Measurements from ENCODE around the gene TAGLN. TPM values are rescaled to one million over a fixed set of nuclear protein-coding genes. Genes with fewer than 3 reads are reported as not detected.

Gene TAGLN
- total and polyA plus RNA-seq, 10 donors = 117 to 1,088 (median 350) TPM

DNA sequence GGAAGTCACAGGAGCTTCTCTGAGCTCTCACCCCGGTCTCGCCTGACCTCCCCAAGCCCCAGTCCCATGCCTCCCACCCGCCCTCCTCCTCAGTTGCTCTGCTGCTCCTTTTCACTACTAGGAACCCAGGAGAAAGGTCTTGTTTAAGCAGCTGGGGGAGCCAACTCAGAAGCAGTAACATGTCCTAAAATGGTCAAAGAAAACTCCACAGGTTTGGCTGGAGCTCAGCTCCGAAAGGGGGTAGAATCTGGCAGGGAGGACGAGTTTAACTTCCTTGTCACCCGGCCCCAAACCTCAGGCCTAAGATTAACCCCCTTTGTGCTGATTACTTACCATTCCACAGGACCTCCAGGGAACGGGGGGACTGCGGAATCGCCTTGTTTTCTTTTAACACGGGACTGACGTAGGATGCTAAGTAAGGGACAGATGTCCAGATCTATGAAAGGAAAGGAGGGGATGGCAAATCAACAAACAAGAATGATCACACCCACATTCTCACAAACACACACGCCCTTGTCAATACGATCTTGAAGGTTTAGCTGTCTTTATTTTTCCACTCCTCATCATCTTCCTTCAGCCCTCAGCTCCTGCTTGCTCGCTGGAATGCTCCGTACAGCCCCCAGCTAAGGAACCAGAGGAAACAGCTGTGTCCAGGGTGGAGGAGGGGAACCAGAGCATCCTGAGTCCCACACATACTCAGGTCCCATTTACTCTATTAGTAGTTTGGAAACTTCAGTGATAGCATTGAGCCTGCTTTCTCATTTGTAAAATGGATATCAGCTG is 19.2 kb downstream of the TAGLN start:
- TF ChIP-seq POLR2A (IDR thresholded peaks at IDR 0.05) (no peak), POLR2AphosphoS5 (IDR thresholded peaks at IDR 0.05) (peak in 1 of 3 donors; percentile 39), CTCF (IDR thresholded peaks at IDR 0.05 in 8 of 11, conservative IDR thresholded peaks at IDR 0.05 in 3 of 11) (no peak)
- intact Hi-C loops (cut with DNase I; ENCODE audit: low total_unique reads) = no loop called here

DNA sequence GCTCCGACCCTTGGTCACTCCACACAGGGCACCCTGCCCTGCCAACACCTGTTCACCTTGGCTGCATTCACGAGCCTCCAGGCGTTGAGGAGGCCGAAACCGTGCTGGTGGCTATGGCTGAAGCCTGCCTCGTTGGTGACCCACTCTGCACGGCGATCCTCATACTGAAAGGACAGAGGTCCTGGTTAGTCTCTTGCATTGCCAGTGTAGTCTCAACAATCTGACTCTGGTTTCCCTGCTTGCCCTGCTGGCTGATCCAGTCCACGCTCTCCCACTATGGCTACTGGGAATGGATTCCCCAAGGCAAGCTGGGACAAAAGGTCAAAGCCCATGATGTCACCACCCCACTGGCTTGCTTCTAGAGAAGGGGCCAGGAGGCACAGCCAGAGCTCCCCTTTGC is 19.8 kb downstream of the TAGLN start:
- Histone ChIP-seq H3K36me3 (peaks cover 2 to 100% (median 93%) of the 10 kb centered on the region in 6 donors), H3K9me3 (no peaks in the 10 kb centered on the region), H3K4me1 (peaks cover 0 to 69% (median 21%) of the 10 kb centered on the region in 6 donors), H3K27ac (peak overlapping the region in 7 of 8 donors; percentile 12 to 78 (median 72)), H3K4me3 (no peak overlapping the region), H3K27me3 (replicated peaks in 1 of 7) (no peaks in the 10 kb centered on the region)
- TF ChIP-seq POLR2AphosphoS5 (IDR thresholded peaks at IDR 0.05) (no peak), CTCF (IDR thresholded peaks at IDR 0.05 in 8 of 11, conservative IDR thresholded peaks at IDR 0.05 in 3 of 11) (no peak), POLR2A (IDR thresholded peaks at IDR 0.05) (no peak)
- intact Hi-C loops (cut with DNase I; ENCODE audit: low total_unique reads) = no loop called here
- 91 to 99% (median 96%) methylated on average over 8 to 9 of the region's 9 CpGs for WGBS, 5 donors
- no peak for DNase-seq

More for the DNA sequence above, 19.2 kb downstream of the TAGLN start:
- WGBS, 5 donors = 78 to 86% (median 84%) methylated on average over 15 of the region's 15 CpGs
- Histone ChIP-seq H3K9me3 (no peaks in the 10 kb centered on the region), H3K27ac (peak overlapping the region in 7 of 8 donors; percentile 34 to 78 (median 72)), H3K4me3 (no peak overlapping the region), H3K27me3 (replicated peaks in 1 of 7) (no peaks in the 10 kb centered on the region), H3K36me3 (peaks cover 0 to 100% (median 93%) of the 10 kb centered on the region in 6 donors), H3K4me1 (peaks cover 0 to 73% (median 20%) of the 10 kb centered on the region in 6 donors)
- peak; percentile 56 for DNase-seq

- no peak for DNase-seq
- peaks cover 0 to 74% (median 24%) of the 10 kb centered on the region in 6 donors for H3K4me1 ChIP-seq
- intact Hi-C loops (cut with DNase I; ENCODE audit: low total_unique reads) = no loop called here
- no peak overlapping the region for H3K4me3 ChIP-seq
- TF ChIP-seq POLR2AphosphoS5 (IDR thresholded peaks at IDR 0.05) = peak in 1 of 3 donors; percentile 21
- no peak for TF ChIP-seq POLR2A (IDR thresholded peaks at IDR 0.05)
- TF ChIP-seq CTCF (IDR thresholded peaks at IDR 0.05 in 8 of 11, conservative IDR thresholded peaks at IDR 0.05 in 3 of 11) = no peak
- H3K36me3 ChIP-seq = peaks cover 2 to 100% (median 93%) of the 10 kb centered on the region in 6 donors
- H3K9me3 ChIP-seq = no peaks in the 10 kb centered on the region
- whole genome bisulfite sequencing, 5 donors = 88 to 92% (median 91%) methylated on average over 8 of the region's 8 CpGs
- H3K27ac ChIP-seq = peak overlapping the region in 4 of 8 donors; percentile 72 to 78 (median 77)
- H3K27me3 ChIP-seq (replicated peaks in 1 of 7) = no peaks in the 10 kb centered on the region
Observed at GRCh38 chr11:117219455-117219854, 20.3 kb downstream of the TAGLN start.

DNA sequence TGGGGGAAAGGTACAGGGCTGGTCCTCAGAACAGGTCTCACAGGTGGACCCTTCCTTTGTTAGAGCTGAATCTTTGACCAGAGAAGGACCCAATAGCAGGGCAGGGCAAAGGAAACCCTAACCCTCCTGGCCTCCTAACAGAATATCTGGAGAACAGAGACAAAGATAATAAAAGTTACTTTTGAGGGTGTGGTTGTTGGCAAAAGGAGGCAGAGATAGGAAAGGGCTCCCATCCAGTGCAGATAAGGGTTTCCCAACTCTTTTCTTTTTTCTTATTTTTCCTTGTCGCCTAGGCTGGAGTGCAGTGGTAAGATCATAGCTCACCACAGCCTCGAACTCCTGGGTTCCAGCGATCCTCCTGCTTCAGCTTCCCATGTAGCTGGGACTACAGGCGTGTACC is 20.8 kb downstream of the TAGLN start:
- 95 to 99% (median 97%) methylated on average over 4 of the region's 4 CpGs for WGBS, 5 donors
- Histone ChIP-seq H3K27me3 (replicated peaks in 1 of 7) (no peaks in the 10 kb centered on the region), H3K4me3 (no peak overlapping the region), H3K4me1 (peaks cover 0 to 75% (median 30%) of the 10 kb centered on the region in 6 donors), H3K27ac (peak overlapping the region in 7 of 8 donors; percentile 18 to 78 (median 72)), H3K9me3 (no peaks in the 10 kb centered on the region), H3K36me3 (peaks cover 2 to 100% (median 92%) of the 10 kb centered on the region in 6 donors)
- intact Hi-C loops (cut with DNase I; ENCODE audit: low total_unique reads) = loop anchor here (10.0 kb wide), 2 partner anchors 115 to 345 kb away; no protein-coding TSS in a partner anchor
- DNase-seq = no peak
- no peak for TF ChIP-seq POLR2AphosphoS5 (IDR thresholded peaks at IDR 0.05)
- no peak for TF ChIP-seq POLR2A (IDR thresholded peaks at IDR 0.05)
